Esophagus mucosa (tissue), 1 donor: Measurements from ENCODE around the gene C1orf159. TPM values are rescaled to one million over a fixed set of nuclear protein-coding genes. Genes with fewer than 3 reads are reported as not detected.
A peak's percentile ranks its signal among the peaks of the same experiment; 100 is the strongest.

Source experiments
- ATAC-seq: fragments of 200-7000 bp; cut with Tn5 transposase; one replicate; pipeline ENCODE4 v1.9.1; 2020
- total RNA-seq: library from RNA; stranded (reverse); gene quantifications from one replicate; pipeline ENCODE4 v1.2.4, GENCODE V29; 2023
- donor health status: DM: yes; HTN: yes; CAD: no.

Gene C1orf159
- total RNA-seq, 1 donor from 2014 or later = 9.4 TPM

DNA sequence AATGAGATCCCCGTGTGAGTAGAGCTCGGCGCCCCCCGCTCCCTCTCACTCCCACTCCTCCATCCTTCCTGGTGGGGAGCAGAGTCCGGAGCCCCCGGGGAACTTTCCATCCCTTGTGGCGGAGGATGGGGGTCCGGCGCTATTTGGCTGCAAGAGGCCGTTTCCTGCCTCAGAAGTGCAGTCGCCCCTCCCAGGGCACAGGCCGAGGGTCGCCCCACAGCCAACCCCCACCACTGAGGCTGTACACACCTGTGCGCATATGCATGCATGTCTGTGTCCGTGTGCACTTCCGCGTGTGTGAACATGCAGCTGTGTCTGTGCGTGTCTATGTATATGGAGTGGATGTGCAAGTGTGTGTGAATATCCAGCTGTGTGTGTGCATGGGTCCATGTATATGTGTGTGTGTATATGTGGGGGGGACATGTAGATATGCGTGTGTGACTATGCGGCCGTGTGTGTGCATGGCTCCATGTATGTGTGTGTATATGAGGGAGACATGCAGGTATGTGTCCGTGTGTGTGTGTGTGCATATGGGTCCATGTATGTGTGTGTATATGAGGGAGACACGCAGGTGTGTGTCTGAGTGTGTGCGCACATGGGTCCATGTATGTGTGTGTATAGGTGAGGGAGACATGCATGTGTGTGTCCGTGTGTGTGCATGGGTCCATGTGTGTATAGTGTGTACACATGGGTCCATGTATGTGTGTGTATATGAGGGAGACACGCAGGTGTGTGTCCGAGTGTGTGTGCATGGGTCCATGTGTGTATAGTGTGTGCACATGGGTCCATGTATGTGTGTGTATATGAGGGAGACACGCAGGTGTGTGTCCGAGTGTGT, 63.7 kb downstream of the C1orf159 start:
- ATAC-seq = no peak

DNA sequence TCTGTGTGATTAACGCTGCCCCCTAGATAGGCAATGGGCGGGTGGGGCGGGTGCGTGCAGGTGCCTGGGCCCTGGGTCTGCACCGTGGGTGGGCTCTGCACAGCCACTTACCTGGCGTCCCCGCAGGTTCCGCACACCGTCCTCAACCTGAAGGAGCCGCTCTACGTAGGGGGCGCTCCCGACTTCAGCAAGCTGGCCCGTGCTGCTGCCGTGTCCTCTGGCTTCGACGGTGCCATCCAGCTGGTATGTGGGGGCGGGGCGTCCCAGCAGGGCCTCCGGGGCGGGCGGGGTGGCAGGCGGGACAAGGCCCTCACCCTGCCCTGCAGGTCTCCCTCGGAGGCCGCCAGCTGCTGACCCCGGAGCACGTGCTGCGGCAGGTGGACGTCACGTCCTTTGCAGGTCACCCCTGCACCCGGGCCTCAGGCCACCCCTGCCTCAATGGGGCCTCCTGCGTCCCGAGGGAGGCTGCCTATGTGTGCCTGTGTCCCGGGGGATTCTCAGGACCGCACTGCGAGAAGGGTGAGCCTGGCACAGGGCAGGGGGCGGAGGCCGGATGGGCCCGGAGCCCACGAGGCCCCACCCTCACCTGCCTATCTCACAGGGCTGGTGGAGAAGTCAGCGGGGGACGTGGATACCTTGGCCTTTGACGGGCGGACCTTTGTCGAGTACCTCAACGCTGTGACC, 64.6 kb downstream of the C1orf159 start:
- ATAC-seq = no peak

DNA sequence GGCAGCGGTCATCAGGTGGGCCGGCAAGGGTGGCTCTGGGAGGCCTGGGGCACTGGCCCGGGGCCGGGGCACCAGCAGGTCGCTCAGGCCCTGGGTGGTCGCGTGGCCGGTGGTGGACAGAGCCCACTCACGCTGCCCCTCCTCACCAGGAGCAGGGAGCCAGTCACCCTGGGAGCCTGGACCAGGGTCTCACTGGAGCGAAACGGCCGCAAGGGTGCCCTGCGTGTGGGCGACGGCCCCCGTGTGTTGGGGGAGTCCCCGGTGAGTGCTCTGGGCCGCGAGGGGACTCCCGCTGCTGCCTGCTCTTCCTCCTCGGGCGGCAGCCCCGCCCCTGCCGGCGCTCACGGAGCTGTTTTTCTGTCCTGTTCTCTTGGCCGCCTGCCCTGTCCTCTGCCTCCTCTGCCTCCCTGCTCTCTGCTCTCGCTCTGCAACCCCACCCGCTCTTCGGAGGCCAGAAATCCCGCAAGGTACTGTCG, 65.3 kb downstream of the C1orf159 start:
- no peak for ATAC-seq

DNA sequence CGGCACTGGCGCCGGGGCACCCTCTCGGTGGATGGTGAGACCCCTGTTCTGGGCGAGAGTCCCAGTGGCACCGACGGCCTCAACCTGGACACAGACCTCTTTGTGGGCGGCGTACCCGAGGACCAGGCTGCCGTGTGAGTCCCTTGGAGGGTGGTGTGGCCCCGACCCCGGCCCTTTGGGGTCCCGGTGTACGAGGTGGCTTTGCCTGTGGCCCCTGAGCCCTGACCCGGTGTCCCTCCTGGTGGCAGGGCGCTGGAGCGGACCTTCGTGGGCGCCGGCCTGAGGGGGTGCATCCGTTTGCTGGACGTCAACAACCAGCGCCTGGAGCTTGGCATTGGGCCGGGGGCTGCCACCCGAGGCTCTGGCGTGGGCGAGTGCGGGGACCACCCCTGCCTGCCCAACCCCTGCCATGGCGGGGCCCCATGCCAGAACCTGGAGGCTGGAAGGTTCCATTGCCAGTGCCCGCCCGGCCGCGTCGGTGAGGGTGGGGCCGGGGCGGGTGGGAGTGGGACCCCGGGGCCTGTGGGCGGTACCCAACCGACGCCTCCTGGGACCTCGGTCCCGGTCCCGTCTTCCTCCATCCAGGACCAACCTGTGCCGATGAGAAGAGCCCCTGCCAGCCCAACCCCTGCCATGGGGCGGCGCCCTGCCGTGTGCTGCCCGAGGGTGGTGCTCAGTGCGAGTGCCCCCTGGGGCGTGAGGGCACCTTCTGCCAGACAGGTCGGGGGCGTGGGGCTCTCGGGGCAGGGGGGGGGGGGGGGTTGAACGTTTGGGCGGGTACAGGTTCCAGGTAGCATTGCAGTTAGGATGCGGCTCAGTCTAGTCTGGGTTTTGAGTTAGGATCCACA, 66.3 kb downstream of the C1orf159 start:
- ATAC-seq = no peak

DNA sequence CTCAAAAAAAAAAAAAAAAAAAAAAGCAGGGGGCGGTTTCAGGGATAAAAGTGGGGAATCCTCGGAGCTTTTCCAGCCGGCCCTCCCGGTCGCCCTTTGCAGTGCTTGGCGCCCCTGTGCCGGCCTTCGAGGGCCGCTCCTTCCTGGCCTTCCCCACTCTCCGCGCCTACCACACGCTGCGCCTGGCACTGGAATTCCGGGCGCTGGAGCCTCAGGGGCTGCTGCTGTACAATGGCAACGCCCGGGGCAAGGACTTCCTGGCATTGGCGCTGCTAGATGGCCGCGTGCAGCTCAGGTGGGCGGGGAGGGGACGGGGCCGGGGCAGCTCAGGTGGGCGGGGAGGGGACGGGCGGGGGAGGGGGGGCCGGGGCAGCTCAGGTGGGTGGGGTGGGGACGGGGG, 67.1 kb downstream of the C1orf159 start:
- ATAC-seq = no peak

DNA sequence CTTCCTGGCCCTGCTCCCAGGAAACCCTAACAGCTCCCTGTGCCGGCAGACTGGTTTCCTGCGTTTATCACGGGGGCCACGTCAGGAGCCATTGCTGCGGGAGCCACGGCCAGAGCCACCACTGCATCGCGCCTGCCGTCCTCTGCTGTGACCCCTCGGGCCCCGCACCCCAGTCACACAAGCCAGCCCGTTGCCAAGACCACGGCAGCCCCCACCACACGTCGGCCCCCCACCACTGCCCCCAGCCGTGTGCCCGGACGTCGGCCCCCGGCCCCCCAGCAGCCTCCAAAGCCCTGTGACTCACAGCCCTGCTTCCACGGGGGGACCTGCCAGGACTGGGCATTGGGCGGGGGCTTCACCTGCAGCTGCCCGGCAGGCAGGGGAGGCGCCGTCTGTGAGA, 67.9 kb downstream of the C1orf159 start:
- no peak for ATAC-seq

DNA sequence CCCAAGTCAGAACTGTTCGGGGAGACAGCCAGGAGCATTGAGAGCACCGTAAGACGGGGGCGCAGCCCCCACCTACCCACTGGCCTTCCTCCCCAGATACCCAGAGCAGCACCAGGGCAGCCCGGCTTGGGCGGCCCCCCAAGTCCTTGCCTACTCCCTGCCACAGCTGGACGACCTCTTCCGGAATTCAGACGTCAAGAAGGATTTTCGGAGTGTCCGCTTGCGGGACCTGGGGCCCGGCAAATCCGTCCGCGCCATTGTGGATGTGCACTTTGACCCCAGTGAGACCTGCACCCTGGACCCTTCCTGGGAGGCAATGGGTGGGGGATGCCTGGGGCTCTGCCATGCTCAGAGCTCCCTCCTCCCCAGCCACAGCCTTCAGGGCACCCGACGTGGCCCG, 68.5 kb downstream of the C1orf159 start:
- ATAC-seq = no peak

DNA sequence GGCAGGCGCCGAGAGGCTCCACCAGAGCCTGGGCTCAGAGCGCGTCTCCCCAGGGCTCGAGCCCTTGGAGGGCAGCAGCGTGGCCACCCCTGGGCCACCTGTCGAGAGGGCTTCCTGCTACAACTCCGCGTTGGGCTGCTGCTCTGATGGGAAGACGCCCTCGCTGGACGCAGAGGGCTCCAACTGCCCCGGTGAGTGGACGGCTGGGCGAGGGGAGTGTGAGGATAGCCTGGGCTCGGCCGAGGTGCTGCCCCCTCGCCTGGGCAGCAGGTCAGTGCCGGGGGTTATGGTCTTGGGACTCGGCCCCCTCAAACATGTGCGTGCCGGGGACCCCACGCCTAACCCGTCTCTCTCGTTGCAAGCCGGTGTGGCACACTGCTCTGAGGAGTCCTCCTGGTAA, 69.1 kb downstream of the C1orf159 start:
- ATAC-seq = no peak

DNA sequence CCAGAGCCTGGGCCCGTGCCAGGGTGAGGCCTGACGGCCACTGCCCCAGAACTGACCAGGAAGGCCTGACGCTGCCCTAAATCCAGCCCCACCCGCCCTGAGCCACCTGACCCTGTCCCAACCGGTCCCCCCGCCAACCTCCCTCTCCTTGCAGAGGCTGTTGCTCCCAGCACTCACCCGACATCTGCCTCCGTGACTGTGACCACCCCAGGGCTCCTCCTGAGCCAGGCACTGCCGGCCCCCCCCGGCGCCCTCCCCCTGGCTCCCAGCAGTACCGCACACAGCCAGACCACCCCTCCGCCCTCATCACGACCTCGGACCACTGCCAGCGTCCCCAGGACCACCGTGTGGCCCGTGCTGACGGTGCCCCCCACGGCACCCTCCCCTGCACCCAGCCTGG, 69.6 kb downstream of the C1orf159 start:
- ATAC-seq = no peak

DNA sequence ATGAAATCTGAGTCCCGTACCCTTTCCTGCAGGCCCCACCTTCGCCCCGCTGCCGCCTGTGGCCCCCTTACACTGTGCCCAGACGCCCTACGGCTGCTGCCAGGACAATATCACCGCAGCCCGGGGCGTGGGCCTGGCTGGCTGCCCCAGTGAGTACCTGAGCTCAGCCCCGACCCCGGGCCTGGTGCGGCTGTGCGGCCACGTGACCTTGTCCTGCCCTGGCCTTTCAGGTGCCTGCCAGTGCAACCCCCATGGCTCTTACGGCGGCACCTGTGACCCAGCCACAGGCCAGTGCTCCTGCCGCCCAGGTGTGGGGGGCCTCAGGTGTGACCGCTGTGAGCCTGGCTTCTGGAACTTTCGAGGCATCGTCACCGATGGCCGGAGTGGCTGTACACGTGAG, 70.8 kb downstream of the C1orf159 start:
- ATAC-seq = no peak

DNA sequence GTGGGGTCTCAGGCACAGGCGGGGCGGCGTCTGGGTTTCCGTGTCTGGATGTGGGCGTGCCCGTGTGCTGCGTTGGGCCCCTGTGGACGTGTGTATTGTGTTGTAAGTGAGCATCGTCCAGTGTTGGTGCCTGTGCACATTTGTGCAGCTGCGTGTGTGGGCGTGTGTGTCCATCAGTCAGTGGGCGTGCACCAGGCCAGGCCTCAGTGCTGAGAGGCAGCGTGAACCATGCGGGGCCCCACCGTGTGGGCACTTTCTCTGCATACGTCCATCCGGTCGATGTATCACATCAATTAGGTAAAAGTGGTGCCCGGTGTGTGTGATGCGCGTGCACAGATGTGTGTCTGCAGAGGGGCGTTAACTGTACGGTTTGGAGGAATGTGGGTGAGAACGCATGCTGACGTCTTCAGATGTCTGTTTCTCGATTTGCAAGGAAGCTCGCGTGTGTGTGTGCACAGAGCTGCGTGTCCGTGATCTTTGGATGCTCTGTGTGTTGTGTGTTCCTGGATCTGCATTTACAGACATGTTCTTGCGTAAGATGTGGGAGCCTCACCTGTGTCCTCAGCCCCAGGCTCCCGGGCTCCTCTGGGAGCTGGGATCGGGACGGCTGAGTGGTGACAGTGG, 71.3 kb downstream of the C1orf159 start:
- no peak for ATAC-seq

DNA sequence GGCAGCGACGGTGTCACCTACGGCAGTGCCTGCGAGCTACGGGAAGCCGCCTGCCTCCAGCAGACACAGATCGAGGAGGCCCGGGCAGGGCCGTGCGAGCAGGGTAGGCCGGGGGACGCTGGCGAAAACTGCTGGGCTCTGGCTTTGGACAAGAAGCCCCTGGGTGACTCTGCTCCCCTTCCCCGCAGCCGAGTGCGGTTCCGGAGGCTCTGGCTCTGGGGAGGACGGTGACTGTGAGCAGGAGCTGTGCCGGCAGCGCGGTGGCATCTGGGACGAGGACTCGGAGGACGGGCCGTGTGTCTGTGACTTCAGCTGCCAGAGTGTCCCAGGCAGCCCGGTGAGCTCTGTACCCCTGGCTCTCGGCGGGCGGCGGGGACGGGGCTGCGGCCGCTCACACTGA, 72.0 kb downstream of the C1orf159 start:
- no peak for ATAC-seq

DNA sequence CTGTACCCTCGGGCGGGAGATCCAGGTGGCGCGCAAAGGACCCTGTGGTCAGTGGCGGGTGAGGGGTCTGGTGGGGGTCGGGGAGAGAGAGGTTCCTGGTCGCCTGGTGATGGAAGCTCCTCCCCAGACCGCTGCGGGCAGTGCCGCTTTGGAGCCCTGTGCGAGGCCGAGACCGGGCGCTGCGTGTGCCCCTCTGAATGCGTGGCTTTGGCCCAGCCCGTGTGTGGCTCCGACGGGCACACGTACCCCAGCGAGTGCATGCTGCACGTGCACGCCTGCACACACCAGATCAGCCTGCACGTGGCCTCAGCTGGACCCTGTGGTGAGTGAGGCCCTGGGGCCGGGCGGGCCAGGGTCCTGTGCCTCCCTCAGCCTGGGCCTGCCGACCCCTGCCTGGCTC, 72.5 kb downstream of the C1orf159 start:
- no peak for ATAC-seq

DNA sequence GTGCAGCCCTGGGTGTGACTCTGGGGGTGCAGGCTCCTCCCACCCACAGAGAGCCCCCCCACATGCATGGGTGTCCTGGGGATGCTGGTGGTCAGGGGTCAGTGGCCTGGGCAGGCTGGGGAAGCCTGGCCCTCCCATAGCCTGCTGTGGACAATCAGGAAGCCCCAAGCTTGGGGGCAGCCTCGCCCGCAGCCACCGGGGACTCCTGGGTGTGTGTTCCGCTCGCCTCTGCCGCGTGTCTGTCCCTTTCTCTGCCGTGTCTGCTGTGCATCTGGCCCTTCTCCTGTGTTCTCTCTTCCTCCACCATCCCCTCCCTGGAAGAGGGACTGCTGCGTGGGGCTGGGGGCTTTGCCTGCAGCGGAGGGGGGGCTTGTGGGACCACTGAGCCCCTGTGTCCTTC, 73.1 kb downstream of the C1orf159 start:
- no peak for ATAC-seq

DNA sequence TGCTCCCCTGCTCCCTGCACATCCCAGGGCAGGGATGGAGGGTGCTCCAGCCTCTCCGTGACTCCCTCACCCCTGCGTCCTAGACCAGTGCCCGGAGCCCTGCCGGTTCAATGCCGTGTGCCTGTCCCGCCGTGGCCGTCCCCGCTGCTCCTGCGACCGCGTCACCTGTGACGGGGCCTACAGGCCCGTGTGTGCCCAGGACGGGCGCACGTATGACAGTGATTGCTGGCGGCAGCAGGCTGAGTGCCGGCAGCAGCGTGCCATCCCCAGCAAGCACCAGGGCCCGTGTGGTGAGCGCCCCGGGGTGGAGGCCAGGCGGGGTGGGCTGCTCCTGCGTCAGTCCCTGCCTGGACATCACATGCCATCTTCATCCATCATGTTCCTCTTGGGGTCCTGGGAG, 74.0 kb downstream of the C1orf159 start:
- ATAC-seq = no peak

DNA sequence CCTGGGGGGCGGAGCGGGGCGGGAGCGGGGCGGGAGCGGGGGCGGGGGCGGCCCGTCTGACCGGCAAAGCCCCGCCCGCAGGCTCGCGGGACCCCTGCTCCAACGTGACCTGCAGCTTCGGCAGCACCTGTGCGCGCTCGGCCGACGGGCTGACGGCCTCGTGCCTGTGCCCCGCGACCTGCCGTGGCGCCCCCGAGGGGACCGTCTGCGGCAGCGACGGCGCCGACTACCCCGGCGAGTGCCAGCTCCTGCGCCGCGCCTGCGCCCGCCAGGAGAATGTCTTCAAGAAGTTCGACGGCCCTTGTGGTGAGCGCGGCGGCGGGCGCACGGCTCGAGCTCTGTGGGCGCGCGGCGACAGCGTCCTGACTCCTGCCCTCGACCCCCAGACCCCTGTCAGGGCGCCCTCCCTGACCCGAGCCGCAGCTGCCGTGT, 74.8 kb downstream of the C1orf159 start:
- no peak for ATAC-seq

DNA sequence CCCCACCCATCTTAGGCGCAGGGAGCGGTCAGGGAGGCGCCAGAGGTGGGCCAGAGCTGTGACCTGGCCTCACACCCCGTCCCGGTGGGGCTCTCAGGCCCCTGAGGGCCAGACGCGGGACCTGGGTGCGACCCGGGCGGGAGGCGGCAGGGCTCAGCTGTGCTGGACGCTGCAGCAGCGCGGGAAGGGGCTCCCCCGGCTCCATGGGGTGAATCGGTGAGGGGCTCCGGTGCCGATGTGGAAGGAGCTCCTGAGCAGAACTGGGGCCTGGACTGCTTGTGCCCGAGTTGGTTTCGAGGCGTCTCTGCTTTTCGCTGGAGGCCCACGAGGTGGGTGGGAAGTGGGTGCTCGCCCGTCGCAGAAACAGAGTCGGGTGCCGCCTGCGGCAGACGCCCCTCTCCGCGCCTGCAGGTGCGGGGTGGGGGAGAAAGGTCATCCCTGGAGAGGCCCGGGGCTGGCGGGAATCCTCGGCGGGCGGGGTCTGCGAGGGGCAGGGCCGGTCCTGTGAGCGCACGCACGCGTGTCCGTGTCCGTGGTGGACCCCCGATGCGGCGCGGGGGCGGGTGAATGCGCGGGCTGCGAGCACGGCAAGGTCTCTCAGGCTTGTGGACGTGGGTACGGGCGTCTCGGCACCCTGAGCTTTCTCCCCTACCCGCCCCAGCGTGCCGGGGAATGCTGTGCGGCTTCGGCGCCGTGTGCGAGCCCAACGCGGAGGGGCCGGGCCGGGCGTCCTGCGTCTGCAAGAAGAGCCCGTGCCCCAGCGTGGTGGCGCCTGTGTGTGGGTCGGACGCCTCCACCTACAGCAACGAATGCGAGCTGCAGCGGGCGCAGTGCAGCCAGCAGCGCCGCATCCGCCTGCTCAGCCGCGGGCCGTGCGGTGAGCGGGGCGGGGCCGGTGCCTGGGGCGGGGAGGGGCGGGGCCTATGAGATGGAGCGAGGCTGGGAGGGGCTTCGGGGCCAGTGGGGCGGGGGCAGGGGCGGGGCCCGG, 75.6 kb downstream of the C1orf159 start:
- ATAC-seq = peak; percentile 77

DNA sequence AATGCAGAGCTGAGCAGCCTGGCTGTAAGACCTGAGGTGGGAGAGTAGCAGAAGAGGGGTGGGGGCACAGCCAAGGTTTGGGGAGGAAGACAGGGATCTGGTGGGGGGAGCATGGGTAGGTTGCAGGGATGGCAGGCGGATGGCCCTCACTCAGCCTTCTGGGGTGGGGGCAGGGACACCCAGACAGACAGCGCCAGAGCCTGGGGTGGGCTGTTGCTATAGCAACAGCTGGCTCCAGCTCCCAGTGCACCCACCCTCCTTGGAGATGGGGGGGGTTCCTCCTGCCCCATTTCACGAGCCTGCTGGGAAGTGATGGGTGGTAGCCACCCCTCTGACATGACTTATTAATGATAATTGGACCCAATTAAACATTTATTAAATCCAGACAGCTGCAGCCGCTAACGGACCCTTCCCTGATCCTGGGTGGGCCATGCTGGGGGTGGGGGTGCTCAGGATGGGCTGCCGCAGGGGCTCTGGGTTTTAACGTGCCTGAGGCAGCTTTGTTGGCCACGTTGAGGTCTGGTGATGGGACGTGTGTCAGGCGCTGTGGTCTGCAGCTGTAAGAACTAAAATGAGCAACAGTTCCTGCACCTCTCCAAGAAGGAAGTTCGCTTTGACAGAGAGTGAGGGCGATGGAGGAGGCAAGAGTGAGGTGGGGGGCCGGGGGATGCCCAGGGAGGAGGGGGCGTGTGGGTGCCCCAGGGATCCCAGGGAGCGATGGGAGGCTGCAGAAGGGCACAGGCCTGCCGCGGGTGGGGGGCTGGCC, 76.6 kb downstream of the C1orf159 start:
- ATAC-seq = no peak

DNA sequence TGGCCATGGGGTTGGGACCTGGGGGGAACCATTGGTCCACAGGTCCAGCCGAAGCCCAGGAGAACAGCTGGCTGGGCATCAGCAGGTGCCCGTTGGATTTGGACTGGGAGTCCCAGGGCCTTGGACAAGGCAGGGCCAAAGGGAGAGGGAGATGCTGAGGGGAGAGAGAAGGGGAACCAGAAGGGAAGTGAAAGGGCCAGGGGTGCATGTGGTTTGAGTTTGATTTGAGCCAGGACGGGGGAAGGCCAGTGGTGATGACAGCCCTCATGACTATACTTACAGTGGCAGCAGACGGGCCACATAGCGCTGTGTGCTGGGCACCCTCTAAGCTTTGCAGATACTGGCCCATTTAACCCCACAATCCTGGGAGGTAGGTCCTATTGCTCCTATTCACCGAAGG, 77.2 kb downstream of the C1orf159 start:
- ATAC-seq = no peak
